Right forelimb (tissue), 1 donor: ENCODE results near the gene RSPH6A.

Source experiments
- DNase-seq: peaks from one replicate; pipeline ENCODE4 v3.0.0-alpha.2; 2018

The RSPH6A gene

GRCh38 chr19:45824531-45825262, 9.6 kb upstream of the RSPH6A start:
- DNase-seq, result peak; percentile 35

- peak; percentile 34 for DNase-seq
Observed at GRCh38 chr19:45824041-45824471, 8.9 kb upstream of the RSPH6A start.

DNA sequence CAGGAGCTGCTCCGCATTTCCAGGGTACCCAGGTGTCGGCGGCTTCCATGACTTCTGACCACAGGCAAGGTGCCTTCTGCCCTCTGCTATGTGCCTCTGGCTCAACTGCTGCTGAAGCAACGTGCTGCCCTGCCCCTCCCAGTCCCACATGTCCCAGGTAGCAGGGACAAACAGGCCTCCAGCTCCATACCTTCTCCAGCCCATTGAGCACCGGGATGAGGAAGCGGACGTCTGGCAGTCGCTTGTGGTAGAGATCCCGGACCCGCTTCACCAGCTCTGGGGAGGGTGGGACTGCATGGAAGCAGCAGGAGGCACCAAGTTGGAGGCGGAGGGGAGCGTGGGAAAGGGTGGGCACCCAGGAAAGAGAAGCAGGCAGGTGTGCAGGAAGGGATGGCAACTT, 8.1 kb upstream of the RSPH6A start:
- no peak for DNase-seq

GRCh38 chr19:45822716-45823115, 7.6 kb upstream of the RSPH6A start:
- no peak for DNase-seq

- no peak for DNase-seq
Observed at GRCh38 chr19:45821570-45821969, 6.5 kb upstream of the RSPH6A start.

- DNase-seq, result no peak
Observed at GRCh38 chr19:45821103-45821521, 6.0 kb upstream of the RSPH6A start.

GRCh38 chr19:45820413-45821102, 5.5 kb upstream of the RSPH6A start:
- DNase-seq, result no peak

GRCh38 chr19:45819769-45820168, 4.7 kb upstream of the RSPH6A start:
- no peak for DNase-seq

DNA sequence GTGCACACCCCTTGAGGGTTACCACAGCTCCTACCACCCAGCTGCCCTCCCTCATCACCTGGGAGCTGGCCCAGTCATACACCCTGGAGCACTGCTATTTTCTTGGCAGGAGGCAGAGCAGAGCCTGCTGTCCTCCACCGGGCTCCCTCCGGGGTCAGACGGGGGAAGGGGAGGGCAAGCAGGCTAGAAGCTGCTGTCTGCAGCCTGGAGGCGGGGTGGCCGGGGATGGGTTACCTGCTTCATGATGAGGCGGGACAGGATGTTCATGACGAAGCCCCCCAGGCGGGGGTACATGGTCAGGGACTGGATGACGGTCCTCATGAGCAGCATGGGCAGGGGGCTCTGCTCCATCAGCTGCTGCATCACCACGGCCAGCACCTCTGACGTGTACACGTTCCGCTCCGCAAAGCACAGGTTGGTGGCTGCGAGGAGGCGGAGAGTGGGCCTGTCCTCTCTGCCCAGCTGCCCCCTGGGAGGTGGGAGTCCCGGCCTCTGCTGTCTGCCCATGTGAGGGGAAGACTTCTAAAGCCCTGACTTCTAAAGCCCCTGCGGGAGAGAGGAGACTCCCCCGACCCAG, 2.7 kb upstream of the RSPH6A start:
- no peak for DNase-seq

- peak; percentile 94 for DNase-seq
Observed at GRCh38 chr19:45817010-45817724, 2.1 kb upstream of the RSPH6A start.

GRCh38 chr19:45816236-45817009, 1.3 kb upstream of the RSPH6A start:
- peak; percentile 46 for DNase-seq

GRCh38 chr19:45815481-45816216, 541 bp upstream of the RSPH6A start:
- peak; percentile 70 for DNase-seq

- DNase-seq, result no peak
Observed at GRCh38 chr19:45814166-45814780, 835 bp downstream of the RSPH6A start.

DNA sequence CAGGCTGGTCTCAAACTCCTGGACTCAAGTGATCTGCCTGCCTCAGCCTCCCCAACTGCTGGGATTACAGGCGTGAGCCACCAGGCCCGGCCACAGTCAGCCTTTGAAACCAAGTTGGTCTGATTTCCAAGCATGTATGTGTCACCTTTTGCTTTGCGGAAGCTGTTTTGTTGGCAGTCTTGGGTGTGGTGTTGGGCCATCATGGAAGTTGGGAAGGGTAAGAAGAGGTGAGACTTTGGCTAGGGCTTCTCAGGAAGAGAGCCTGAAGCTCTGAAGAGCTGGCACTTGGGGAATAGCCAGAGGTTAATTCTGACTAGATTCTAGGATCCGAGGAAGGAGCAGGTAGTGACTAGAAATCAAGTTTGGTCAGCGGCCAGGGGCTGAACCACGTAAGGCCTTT, 2.8 kb downstream of the RSPH6A start:
- DNase-seq, result no peak

- DNase-seq, result no peak
Observed at GRCh38 chr19:45809643-45810159, 5.4 kb downstream of the RSPH6A start.

- DNase-seq, result no peak
Observed at GRCh38 chr19:45805719-45806118, 9.4 kb downstream of the RSPH6A start.

DNA sequence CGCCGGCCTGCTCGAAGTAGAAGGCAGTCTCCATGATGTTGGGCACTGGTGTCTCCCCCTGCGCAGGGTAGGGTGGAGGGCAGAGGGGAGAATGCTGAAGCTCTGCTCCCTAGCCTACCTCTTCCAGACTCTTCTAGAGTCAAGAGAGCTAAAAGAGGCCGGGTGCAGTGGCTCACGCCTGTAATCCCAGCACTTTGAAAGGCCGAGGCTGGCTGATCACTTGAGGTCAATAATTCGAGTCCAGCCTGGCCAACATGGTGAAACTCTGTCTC, 10.2 kb downstream of the RSPH6A start:
- no peak for DNase-seq

- no peak for DNase-seq
Observed at GRCh38 chr19:45804140-45804958, 10.8 kb downstream of the RSPH6A start.

- DNase-seq, result no peak
Observed at GRCh38 chr19:45801603-45802175, 13.4 kb downstream of the RSPH6A start.

- no peak for DNase-seq
Observed at GRCh38 chr19:45800070-45800553, 15.0 kb downstream of the RSPH6A start.
